ENCODE data around the gene SLC25A47.

DNA sequence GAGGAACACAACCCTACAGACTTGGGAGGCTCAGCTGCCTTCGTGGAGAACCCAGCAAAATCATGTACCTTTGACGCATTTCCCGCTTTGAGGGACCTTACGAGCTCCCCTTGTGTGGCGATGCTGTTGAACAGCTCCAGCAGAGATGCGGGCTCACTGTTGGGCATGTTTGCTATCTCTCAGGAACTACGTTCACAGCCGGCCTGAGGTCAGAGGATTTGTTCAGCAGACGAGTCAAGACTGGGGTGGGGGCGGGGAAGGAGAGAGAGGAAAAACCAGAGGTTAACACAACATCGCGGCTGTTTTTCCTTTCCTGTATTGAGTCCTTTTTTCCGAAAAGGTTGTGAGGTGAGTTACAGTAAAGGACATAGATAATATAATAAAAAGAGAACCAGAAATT lies 45.9 kb downstream of the SLC25A47 start:
- TF ChIP-seq, protein P1, sequence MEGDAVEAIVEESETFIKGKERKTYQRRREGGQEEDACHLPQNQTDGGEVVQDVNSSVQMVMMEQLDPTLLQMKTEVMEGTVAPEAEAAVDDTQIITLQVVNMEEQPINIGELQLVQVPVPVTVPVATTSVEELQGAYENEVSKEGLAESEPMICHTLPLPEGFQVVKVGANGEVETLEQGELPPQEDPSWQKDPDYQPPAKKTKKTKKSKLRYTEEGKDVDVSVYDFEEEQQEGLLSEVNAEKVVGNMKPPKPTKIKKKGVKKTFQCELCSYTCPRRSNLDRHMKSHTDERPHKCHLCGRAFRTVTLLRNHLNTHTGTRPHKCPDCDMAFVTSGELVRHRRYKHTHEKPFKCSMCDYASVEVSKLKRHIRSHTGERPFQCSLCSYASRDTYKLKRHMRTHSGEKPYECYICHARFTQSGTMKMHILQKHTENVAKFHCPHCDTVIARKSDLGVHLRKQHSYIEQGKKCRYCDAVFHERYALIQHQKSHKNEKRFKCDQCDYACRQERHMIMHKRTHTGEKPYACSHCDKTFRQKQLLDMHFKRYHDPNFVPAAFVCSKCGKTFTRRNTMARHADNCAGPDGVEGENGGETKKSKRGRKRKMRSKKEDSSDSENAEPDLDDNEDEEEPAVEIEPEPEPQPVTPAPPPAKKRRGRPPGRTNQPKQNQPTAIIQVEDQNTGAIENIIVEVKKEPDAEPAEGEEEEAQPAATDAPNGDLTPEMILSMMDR (IDR thresholded peaks at IDR 0.05; ENCODE audit: low read length), result no peak
- no peak for TF ChIP-seq EZH2 (optimal IDR thresholded peaks at IDR 0.05; ENCODE audit: low read depth, low read length)

Data from MM.1S (cell line).